ENCODE data around the gene LITAFD. TPM values are rescaled to one million over a fixed set of nuclear protein-coding genes. Genes with fewer than 3 reads are reported as not detected.

Gene LITAFD
- polyA plus RNA-seq, 1 of the 3 experiments (the other 2 are of a cell fraction), result not detected

DNA sequence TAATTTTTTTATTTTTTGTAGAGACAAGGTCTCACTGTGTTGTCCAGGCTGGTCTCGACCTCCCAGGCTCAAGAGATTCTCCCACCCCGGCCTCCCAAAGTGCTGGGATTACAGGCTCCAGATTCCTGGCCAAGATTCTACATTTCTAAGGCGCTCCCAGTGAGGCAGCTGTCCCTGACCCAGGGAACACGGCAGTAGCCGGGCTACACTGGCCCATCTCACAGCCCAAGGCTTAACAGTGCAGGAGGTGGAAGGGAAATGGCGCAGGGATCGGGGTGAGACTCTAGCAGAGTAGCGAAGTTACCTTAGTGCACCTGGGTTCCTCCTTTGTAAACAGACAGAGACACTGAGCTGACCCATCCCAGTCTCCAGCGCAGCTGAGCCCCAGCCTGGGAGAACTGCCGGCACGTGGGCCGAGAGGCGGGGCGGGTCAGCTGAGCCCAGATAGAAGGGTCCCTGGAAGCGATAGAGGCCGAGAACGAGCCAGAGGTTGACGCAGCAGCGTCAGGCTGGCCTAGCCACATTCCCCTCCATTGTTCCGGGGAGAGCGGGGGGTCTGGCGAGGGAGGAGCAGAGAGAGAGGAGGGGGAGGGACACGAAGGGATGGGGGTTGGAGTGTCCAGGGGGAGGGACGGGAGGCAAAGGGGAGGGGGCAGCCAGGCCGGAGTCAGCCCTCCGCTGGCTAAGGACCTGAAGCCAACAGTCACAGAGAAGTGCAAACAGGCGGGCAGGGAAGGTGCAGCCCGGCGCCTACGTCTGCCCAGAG, 15.8 kb upstream of the LITAFD start:
- Histone ChIP-seq H4K20me1 (ENCODE audit: insufficient read depth) (peaks cover 50% of the 10 kb centered on the region), H3K9me2 (no peaks in the 10 kb centered on the region), H3K79me2 (ENCODE audit: insufficient read depth) (peaks cover 69% of the 10 kb centered on the region), H3K9me3 (no peaks in the 10 kb centered on the region), H3K27ac (ENCODE audit: low read depth in 2 of 2, low read length in 1 of 2) (no peak overlapping the region; a peak in 1 of 4 replicates), H3F3A (replicated peaks; ENCODE audit: insufficient read depth) (peaks cover 4% of the 10 kb centered on the region), H3K4me1 (ENCODE audit: control insufficient read depth in 1 of 2, insufficient read depth in 2 of 2, low read depth in 1 of 2, low read length in 1 of 2) (peaks cover 33 to 35% of the 10 kb centered on the region in 2 experiments; a peak in 2 of 4 replicates), H3K4me3 (ENCODE audit: low read depth in 2 of 2, low read length in 1 of 2) (peak overlapping the region; percentile 62 to 81), H3K9ac (peak overlapping the region; percentile 88; the same call in 1 of the 2 replicates), H3K27me3 (ENCODE audit: insufficient read depth) (no peaks in the 10 kb centered on the region), H3K4me2 (peak overlapping the region; percentile 100), H2AFZ (ENCODE audit: low read depth) (no peak overlapping the region), H3K36me3 (replicated peaks in 1 of 2; ENCODE audit: control insufficient read depth in 1 of 2, insufficient read depth in 2 of 2, low read length in 1 of 2) (no peaks in the 10 kb centered on the region)
- peak; percentile 67 for DNase-seq
- POLR2A ChIA-PET, result no interaction called here
- 58% methylated on average over 26 of the region's 30 CpGs for WGBS (ENCODE audit: low lambda C conversion rate)
- TF ChIP-seq MXI1 (IDR thresholded peaks at IDR 0.05; ENCODE audit: low read depth, low read length), result peak; percentile 91
- TF ChIP-seq GATA2 (CRISPR knock-in tag; IDR thresholded peaks at IDR 0.05), result no peak
- TF ChIP-seq, protein P1, sequence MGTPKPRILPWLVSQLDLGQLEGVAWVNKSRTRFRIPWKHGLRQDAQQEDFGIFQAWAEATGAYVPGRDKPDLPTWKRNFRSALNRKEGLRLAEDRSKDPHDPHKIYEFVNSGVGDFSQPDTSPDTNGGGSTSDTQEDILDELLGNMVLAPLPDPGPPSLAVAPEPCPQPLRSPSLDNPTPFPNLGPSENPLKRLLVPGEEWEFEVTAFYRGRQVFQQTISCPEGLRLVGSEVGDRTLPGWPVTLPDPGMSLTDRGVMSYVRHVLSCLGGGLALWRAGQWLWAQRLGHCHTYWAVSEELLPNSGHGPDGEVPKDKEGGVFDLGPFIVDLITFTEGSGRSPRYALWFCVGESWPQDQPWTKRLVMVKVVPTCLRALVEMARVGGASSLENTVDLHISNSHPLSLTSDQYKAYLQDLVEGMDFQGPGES (IDR thresholded peaks at IDR 0.05; ENCODE audit: low read depth, low read length), result no peak
- TF ChIP-seq, protein P2, sequence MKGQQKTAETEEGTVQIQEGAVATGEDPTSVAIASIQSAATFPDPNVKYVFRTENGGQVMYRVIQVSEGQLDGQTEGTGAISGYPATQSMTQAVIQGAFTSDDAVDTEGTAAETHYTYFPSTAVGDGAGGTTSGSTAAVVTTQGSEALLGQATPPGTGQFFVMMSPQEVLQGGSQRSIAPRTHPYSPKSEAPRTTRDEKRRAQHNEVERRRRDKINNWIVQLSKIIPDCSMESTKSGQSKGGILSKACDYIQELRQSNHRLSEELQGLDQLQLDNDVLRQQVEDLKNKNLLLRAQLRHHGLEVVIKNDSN (IDR thresholded peaks at IDR 0.05; ENCODE audit: borderline replicate concordance, low read depth), result no peak
- TF ChIP-seq, protein P3, sequence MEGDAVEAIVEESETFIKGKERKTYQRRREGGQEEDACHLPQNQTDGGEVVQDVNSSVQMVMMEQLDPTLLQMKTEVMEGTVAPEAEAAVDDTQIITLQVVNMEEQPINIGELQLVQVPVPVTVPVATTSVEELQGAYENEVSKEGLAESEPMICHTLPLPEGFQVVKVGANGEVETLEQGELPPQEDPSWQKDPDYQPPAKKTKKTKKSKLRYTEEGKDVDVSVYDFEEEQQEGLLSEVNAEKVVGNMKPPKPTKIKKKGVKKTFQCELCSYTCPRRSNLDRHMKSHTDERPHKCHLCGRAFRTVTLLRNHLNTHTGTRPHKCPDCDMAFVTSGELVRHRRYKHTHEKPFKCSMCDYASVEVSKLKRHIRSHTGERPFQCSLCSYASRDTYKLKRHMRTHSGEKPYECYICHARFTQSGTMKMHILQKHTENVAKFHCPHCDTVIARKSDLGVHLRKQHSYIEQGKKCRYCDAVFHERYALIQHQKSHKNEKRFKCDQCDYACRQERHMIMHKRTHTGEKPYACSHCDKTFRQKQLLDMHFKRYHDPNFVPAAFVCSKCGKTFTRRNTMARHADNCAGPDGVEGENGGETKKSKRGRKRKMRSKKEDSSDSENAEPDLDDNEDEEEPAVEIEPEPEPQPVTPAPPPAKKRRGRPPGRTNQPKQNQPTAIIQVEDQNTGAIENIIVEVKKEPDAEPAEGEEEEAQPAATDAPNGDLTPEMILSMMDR (IDR thresholded peaks at IDR 0.05), result no peak
- no peak for TF ChIP-seq RXRA (IDR thresholded peaks at IDR 0.05; ENCODE audit: borderline replicate concordance, low read depth)
- TF ChIP-seq CHD2 (IDR thresholded peaks at IDR 0.05; ENCODE audit: low read length, partially characterized antibody), result peak; percentile 23
- no peak for TF ChIP-seq MEF2A (IDR thresholded peaks at IDR 0.05; ENCODE audit: borderline replicate concordance, low read depth)
- TF ChIP-seq, protein P4, sequence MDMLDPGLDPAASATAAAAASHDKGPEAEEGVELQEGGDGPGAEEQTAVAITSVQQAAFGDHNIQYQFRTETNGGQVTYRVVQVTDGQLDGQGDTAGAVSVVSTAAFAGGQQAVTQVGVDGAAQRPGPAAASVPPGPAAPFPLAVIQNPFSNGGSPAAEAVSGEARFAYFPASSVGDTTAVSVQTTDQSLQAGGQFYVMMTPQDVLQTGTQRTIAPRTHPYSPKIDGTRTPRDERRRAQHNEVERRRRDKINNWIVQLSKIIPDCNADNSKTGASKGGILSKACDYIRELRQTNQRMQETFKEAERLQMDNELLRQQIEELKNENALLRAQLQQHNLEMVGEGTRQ (IDR thresholded peaks at IDR 0.05; ENCODE audit: borderline replicate concordance, low read depth, low read length), result peak; percentile 28; the same call in 1 of the 2 replicates
- TF ChIP-seq TAF1 (IDR thresholded peaks at IDR 0.05; ENCODE audit: borderline replicate concordance, low read depth, low read length), result no peak
- TF ChIP-seq EP300 (IDR thresholded peaks at IDR 0.05; ENCODE audit: borderline replicate concordance in 1 of 2, low read depth in 1 of 2, low read length in 1 of 2), result no peak
- no peak for TF ChIP-seq RFX5 (IDR thresholded peaks at IDR 0.05; ENCODE audit: low read length)
- CTCF ChIA-PET, result interaction anchor here (0.9 kb wide), 1 partner anchor 12 kb away, joined by 3 read pairs; no protein-coding TSS in a partner anchor
